Glutamatergic neuron (in vitro differentiated cells): Measurements from ENCODE around the gene PTTG1IP. TPM values are rescaled to one million over a fixed set of nuclear protein-coding genes. Genes with fewer than 3 reads are reported as not detected.

Experiments
- DNase-seq: peaks from one replicate; pipeline ENCODE4 v3.0.0; 2022
- H3K27ac Mint-ChIP-seq: one replicate; pipeline ENCODE4 v1.8.0; 2020; ENCODE audit warnings: mild to moderate bottlenecking, mixed read lengths, inconsistent platforms; ENCODE audit not compliant: unreplicated experiment
- H3K27me3 Mint-ChIP-seq: one replicate; pipeline ENCODE4 v1.8.0; 2020; ENCODE audit warnings: mild to moderate bottlenecking, moderate library complexity, mixed read lengths, inconsistent platforms; ENCODE audit not compliant: unreplicated experiment
- H3K36me3 Mint-ChIP-seq: one replicate; pipeline ENCODE4 v1.8.0; 2020; ENCODE audit warnings: mild to moderate bottlenecking, mixed read lengths, inconsistent platforms; ENCODE audit not compliant: unreplicated experiment
- H3K4me1 Mint-ChIP-seq: one replicate; pipeline ENCODE4 v1.8.0; 2020; ENCODE audit warnings: mild to moderate bottlenecking, low read depth, mixed read lengths, inconsistent platforms; ENCODE audit not compliant: unreplicated experiment
- H3K4me3 Mint-ChIP-seq: one replicate; pipeline ENCODE4 v1.8.0; 2020; ENCODE audit warnings: mild to moderate bottlenecking, mixed read lengths, inconsistent platforms; ENCODE audit not compliant: unreplicated experiment
- H3K9me3 Mint-ChIP-seq: one replicate; pipeline ENCODE4 v1.8.0; 2020; ENCODE audit warnings: mild to moderate bottlenecking, moderate library complexity, mixed read lengths, inconsistent platforms; ENCODE audit not compliant: unreplicated experiment
- total RNA-seq: library from RNA; stranded (reverse); fragmentation: NEBNext Ultra II Directional; extraction: Animal tissue kit (Norgen Biotek cat#: 25700); gene quantifications from one replicate; pipeline ENCODE4 v1.2.1, GENCODE V29; 2021; ENCODE audit not compliant: unreplicated experiment
- TF ChIP-seq, protein P1 (sequence below): fragments of 200-600 bp; sonication (generic); IDR thresholded peaks from one replicate; pipeline ENCODE4 v1.5.0; 2021; ENCODE audit not compliant: partially characterized antibody, unreplicated experiment

PTTG1IP gene
- total RNA-seq, 1 donor from 2014 or later, result 249 TPM

DNA sequence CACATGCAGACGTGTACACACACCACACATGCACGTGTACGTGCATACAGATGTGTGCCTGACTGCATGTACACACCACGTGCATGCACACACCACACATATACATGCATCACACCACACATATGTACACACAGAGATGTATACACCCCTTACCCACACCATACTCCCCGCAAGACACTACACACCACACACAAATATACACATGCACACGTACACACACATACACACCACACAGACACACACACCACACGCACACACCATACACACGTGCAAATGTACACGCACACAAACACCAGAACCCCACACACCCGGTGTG lies 37.5 kb upstream of the PTTG1IP start:
- H3K36me3 Mint-ChIP-seq, result no peaks in the 10 kb centered on the region
- peaks cover 5% of the 10 kb centered on the region for H3K27me3 Mint-ChIP-seq
- peaks cover 1% of the 10 kb centered on the region for H3K9me3 Mint-ChIP-seq
- no peak overlapping the region for H3K4me3 Mint-ChIP-seq
- no peak overlapping the region for H3K27ac Mint-ChIP-seq
- no peak for DNase-seq
- peaks cover 6% of the 10 kb centered on the region for H3K4me1 Mint-ChIP-seq
- TF ChIP-seq, protein P1, sequence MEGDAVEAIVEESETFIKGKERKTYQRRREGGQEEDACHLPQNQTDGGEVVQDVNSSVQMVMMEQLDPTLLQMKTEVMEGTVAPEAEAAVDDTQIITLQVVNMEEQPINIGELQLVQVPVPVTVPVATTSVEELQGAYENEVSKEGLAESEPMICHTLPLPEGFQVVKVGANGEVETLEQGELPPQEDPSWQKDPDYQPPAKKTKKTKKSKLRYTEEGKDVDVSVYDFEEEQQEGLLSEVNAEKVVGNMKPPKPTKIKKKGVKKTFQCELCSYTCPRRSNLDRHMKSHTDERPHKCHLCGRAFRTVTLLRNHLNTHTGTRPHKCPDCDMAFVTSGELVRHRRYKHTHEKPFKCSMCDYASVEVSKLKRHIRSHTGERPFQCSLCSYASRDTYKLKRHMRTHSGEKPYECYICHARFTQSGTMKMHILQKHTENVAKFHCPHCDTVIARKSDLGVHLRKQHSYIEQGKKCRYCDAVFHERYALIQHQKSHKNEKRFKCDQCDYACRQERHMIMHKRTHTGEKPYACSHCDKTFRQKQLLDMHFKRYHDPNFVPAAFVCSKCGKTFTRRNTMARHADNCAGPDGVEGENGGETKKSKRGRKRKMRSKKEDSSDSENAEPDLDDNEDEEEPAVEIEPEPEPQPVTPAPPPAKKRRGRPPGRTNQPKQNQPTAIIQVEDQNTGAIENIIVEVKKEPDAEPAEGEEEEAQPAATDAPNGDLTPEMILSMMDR, result no peak

DNA sequence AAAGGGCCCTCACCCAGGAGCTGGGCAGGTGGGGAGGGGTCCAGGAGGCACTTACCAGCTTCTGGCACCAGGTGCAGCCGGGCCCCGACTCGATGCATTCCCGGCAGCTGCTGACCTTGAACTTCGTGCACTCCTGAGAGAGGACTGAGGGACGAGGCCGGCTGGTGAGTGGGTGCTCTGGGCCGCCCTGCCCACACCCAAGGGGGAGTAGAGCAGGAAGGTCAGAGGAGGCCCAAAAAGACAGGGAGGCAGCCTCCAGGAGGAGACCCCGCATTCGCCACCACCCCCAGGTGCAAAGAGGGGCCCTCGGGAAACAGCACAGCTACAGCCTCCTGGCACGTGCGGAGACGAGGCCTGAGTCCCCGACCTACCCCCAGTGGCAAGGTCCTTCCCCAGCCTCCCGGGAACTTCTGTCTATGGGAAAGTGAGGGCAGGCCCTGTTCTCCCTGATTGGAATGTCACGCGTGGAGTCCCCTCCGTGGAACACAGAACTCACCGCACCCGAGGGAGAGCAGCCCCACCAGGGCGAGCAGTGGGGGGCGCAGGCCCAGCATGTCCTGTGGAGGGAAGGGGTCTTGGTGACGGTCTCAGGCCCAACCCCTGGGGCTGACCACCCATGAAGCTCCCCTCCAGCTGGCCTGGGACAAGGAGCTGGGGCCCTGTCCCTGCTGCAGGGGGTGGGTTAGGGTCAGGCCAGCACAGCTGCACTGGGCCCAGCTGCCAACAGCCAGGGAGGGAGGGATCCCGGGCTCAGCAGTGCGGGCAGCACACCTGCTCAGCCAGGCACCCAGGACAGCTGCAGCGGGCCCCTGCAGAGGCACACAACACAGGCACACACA lies 37.0 kb upstream of the PTTG1IP start:
- H3K27me3 Mint-ChIP-seq, result peaks cover 3% of the 10 kb centered on the region
- no peak for DNase-seq
- H3K9me3 Mint-ChIP-seq, result peaks cover 1% of the 10 kb centered on the region
- TF ChIP-seq, protein P1, result no peak
- H3K36me3 Mint-ChIP-seq, result no peaks in the 10 kb centered on the region
- no peak overlapping the region for H3K4me3 Mint-ChIP-seq
- H3K4me1 Mint-ChIP-seq, result peaks cover 6% of the 10 kb centered on the region
- H3K27ac Mint-ChIP-seq, result no peak overlapping the region

DNA sequence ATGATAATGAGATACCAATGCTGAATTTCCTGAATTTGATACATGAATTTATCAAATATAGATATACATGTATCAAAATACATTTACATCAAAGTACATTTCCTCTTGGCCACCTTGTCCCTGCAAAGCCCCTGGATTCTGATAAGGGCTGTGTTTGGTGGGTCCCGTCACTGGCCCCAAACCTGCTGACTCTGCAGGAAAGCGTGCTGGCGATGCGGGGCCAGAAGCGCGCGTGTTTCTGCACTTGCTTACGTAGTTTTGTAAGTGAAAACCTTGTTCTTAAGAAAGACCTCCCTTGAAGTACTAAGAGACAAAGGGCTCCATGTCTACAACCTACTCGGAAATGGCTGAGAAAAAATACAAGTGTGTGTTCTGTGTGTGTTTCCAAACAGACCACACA lies 36.2 kb upstream of the PTTG1IP start:
- DNase-seq, result no peak
- Mint-ChIP-seq H3K27ac (no peak overlapping the region), H3K36me3 (no peaks in the 10 kb centered on the region), H3K27me3 (peaks cover 2% of the 10 kb centered on the region), H3K9me3 (peaks cover 1% of the 10 kb centered on the region), H3K4me1 (peaks cover 6% of the 10 kb centered on the region), H3K4me3 (no peak overlapping the region)
- TF ChIP-seq, protein P1, result no peak

DNA sequence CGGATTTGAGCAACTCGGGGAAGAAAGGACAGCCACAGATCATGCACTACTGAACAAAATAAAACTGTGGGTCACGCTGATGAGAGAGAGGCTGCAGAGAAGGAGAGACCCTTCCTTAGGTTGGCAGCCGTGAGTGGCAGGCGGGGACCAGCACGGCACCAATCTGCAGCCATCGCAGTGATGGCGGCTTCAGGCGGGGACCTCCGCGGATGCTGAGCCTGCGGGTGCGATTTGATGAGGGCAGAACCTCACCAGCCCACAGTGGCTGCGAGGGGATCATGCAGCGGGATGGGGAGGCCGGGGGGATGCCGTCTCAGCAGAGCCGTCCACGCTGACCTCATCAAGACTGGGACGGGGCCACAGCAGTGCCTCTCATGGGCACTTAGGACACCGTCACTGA lies 35.4 kb upstream of the PTTG1IP start:
- peaks cover 10% of the 10 kb centered on the region for H3K4me1 Mint-ChIP-seq
- no peak for DNase-seq
- H3K9me3 Mint-ChIP-seq, result peaks cover 1% of the 10 kb centered on the region
- TF ChIP-seq, protein P1, result no peak
- peaks cover 7% of the 10 kb centered on the region for H3K27me3 Mint-ChIP-seq
- H3K4me3 Mint-ChIP-seq, result no peak overlapping the region
- H3K36me3 Mint-ChIP-seq, result no peaks in the 10 kb centered on the region
- H3K27ac Mint-ChIP-seq, result no peak overlapping the region

DNA sequence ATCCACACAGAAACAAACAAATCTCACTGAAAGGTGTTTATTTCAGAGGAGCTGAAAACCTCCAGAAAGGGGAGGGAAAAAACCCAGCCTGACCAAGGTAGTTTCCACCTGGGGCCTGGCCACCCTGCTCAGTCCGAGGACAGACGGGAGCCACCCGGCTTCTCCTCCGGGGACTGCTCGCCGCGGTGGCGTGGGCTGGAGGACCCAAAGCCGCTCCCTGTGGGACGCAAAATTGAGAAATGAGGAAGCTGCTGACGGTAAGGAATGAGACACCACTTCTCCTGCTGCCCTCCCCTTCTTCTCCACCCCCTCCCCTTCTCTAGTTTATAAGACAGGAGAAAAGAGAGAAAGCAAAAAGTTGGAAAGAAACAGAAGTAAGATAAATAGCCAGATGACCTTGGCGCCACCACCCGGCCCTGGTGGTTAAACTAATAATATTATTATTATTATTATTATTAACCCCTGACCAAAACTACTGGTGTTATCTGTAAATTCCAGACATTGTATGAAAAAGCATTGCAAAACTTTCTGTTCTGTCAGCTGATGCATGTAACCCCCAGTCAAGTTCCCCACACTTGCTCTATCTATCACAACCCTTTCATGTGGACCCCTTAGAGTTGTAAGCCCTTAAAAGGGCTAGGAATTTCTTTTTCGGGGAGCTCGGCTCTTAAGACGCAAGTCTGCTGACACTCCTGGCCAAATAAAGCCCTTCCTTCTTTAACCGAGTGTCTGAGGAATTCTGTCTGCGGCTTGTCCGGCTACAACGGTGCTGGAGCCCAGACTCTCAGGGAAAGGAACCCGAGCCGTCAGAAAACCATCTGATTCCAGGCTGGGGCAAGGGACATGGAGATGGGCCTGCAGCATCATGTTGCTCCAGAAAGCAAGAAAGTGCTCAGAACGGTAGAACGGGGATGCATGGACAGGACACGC lies 34.7 kb upstream of the PTTG1IP start:
- Mint-ChIP-seq H3K4me3 (no peak overlapping the region), H3K27ac (no peak overlapping the region), H3K36me3 (no peaks in the 10 kb centered on the region), H3K9me3 (peaks cover 1% of the 10 kb centered on the region), H3K4me1 (peaks cover 10% of the 10 kb centered on the region), H3K27me3 (peaks cover 7% of the 10 kb centered on the region)
- no peak for DNase-seq
- TF ChIP-seq, protein P1, result no peak
